ENCODE data around the gene HMCN1. TPM values are rescaled to one million over a fixed set of nuclear protein-coding genes. Genes with fewer than 3 reads are reported as not detected.

HMCN1 gene
- total and polyA plus RNA-seq, 2 donors from 2014 or later = 0.97 to 2.7 TPM

DNA sequence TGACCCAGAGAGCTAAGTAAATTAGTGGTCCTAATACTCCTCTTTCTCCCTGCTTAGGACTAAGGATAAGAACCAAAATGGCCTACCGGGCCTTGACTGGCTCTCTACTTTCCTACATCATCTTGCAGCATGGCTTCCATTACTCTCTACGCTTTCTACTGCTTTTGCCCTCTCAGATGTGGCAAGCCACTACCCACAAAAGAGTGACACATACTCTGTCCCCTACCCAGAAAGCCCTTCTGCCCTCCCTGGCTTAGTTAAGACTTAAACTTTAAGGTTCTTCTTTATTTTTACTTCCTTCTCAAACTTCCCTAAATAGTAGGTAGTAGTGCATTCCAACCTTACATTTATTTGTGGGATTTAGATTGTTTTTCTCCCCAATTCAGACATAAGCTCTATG, 412.8 kb downstream of the HMCN1 start:
- Histone ChIP-seq H3K9ac (ENCODE audit: low read length in 3 of 3) (no peak overlapping the region), H3K9me3 (ENCODE audit: control insufficient read depth in 2 of 3, insufficient read depth in 1 of 3, low read length in 3 of 3) (peaks cover 0 to 3% (median 0%) of the 10 kb centered on the region in 3 donors), H3K36me3 (ENCODE audit: control insufficient read depth in 2 of 3, insufficient read depth in 3 of 3, low read length in 3 of 3) (no peaks in the 10 kb centered on the region), H3K4me1 (ENCODE audit: control insufficient read depth in 2 of 3, insufficient read depth in 2 of 3, low read depth in 1 of 3, low read length in 3 of 3) (no peaks in the 10 kb centered on the region), H3K27ac (ENCODE audit: low read depth in 2 of 2, low read length in 2 of 2) (no peak overlapping the region), H3K27me3 (ENCODE audit: control insufficient read depth, insufficient read depth, low read length) (no peaks in the 10 kb centered on the region), H3K4me3 (ENCODE audit: low read length in 3 of 3) (no peak overlapping the region)
- TF ChIP-seq, protein P1, sequence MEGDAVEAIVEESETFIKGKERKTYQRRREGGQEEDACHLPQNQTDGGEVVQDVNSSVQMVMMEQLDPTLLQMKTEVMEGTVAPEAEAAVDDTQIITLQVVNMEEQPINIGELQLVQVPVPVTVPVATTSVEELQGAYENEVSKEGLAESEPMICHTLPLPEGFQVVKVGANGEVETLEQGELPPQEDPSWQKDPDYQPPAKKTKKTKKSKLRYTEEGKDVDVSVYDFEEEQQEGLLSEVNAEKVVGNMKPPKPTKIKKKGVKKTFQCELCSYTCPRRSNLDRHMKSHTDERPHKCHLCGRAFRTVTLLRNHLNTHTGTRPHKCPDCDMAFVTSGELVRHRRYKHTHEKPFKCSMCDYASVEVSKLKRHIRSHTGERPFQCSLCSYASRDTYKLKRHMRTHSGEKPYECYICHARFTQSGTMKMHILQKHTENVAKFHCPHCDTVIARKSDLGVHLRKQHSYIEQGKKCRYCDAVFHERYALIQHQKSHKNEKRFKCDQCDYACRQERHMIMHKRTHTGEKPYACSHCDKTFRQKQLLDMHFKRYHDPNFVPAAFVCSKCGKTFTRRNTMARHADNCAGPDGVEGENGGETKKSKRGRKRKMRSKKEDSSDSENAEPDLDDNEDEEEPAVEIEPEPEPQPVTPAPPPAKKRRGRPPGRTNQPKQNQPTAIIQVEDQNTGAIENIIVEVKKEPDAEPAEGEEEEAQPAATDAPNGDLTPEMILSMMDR (IDR thresholded peaks at IDR 0.05; ENCODE audit: borderline replicate concordance, extremely low read depth, insufficient read depth) = no peak
- intact Hi-C loops (cut with DNase I) = no loop called here
- FAIRE-seq (no peak), DNase-seq (no peak)

DNA sequence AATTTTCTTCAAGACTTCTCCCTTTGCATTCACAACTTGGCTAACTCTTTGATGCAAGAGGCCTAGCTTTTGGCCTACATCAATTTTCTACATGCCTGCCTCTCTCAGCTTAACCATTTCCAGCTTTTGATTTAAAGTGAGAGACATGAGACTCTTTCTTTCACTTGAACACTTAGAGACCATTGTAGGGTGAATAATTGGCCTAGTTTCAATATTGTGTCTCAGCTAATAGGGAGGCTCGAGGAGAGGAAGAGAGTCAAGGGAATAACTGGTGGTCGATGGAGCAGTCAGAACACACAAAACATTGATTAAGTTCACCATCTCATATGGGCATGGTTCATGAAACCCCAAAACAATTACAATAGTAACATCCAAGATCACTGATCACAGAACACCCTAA, 415.4 kb downstream of the HMCN1 start:
- intact Hi-C loops (cut with DNase I) = no loop called here
- Histone ChIP-seq H3K4me1 (ENCODE audit: control insufficient read depth in 2 of 3, insufficient read depth in 2 of 3, low read depth in 1 of 3, low read length in 3 of 3) (no peaks in the 10 kb centered on the region), H3K9ac (ENCODE audit: low read length in 3 of 3) (no peak overlapping the region), H3K9me3 (ENCODE audit: control insufficient read depth in 2 of 3, insufficient read depth in 1 of 3, low read length in 3 of 3) (no peaks in the 10 kb centered on the region), H3K36me3 (ENCODE audit: control insufficient read depth in 2 of 3, insufficient read depth in 3 of 3, low read length in 3 of 3) (no peaks in the 10 kb centered on the region), H3K27me3 (ENCODE audit: control insufficient read depth, insufficient read depth, low read length) (no peaks in the 10 kb centered on the region), H3K27ac (ENCODE audit: low read depth in 2 of 2, low read length in 2 of 2) (no peak overlapping the region), H3K4me3 (ENCODE audit: low read length in 3 of 3) (no peak overlapping the region)
- TF ChIP-seq, protein P1 (IDR thresholded peaks at IDR 0.05; ENCODE audit: borderline replicate concordance, extremely low read depth, insufficient read depth) = no peak
- FAIRE-seq = no peak
- DNase-seq = peak in 1 of 5 donors; percentile 10

DNA sequence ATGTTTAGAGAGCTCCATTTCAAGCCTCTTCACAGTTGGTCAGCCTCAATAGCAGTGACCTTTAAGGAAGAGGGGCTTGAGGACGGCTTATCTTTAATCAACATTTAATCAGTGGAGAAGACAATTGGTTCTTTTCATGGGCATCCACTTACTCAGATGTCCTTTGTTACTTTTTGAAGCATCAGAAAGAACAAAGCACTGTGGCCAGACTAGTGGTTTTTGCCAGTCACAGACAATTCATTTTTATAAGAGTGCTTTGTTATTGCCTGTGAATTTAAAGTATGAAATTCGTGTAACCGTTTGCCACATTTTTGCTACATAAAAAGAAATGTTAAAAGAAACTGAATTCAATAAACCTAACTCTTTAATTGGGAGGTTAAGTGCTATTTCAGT, 418.0 kb downstream of the HMCN1 start:
- intact Hi-C loops (cut with DNase I) = no loop called here
- H3K4me1 ChIP-seq (ENCODE audit: control insufficient read depth in 2 of 3, insufficient read depth in 2 of 3, low read depth in 1 of 3, low read length in 3 of 3) = no peaks in the 10 kb centered on the region
- no peaks in the 10 kb centered on the region for H3K27me3 ChIP-seq (ENCODE audit: control insufficient read depth, insufficient read depth, low read length)
- H3K27ac ChIP-seq (ENCODE audit: low read depth in 2 of 2, low read length in 2 of 2) = no peak overlapping the region
- TF ChIP-seq, protein P1 (IDR thresholded peaks at IDR 0.05; ENCODE audit: borderline replicate concordance, extremely low read depth, insufficient read depth) = no peak
- H3K9ac ChIP-seq (ENCODE audit: low read length in 3 of 3) = no peak overlapping the region
- H3K4me3 ChIP-seq (ENCODE audit: low read length in 3 of 3) = no peak overlapping the region
- DNase-seq (no peak), FAIRE-seq (no peak)
- H3K9me3 ChIP-seq (ENCODE audit: control insufficient read depth in 2 of 3, insufficient read depth in 1 of 3, low read length in 3 of 3) = no peaks in the 10 kb centered on the region
- no peaks in the 10 kb centered on the region for H3K36me3 ChIP-seq (ENCODE audit: control insufficient read depth in 2 of 3, insufficient read depth in 3 of 3, low read length in 3 of 3)

DNA sequence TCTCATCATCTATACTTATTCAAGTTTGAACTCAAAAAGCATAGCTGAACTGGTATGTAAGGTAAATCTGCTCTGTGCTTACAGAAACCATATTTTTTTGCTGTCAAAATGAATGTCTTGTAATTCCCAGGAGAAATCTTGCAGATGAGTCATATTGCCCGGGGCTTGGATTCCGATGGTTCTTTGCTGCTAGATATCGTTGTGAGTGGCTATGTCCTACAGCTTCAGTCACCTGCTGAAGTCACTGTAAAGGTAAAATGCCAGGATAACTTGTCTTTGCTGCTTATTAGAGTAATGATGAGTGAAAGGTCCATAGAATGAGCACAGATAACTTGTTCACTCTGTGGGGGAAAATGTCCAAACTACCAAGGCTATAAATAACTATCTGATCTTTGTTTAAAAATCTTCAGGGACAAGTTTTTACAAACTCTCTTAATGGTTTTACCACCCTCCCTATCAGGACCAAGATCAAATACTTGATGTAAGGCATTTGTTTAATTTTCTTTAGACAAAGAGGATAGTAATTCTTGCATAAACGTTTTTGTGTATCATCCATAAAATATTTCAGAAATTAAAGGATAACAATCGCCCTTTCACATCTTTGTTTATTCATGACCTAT, 418.5 kb downstream of the HMCN1 start:
- Histone ChIP-seq H3K9ac (ENCODE audit: low read length in 3 of 3) (no peak overlapping the region), H3K4me3 (ENCODE audit: low read length in 3 of 3) (no peak overlapping the region), H3K9me3 (ENCODE audit: control insufficient read depth in 2 of 3, insufficient read depth in 1 of 3, low read length in 3 of 3) (no peaks in the 10 kb centered on the region), H3K36me3 (ENCODE audit: control insufficient read depth in 2 of 3, insufficient read depth in 3 of 3, low read length in 3 of 3) (no peaks in the 10 kb centered on the region), H3K4me1 (ENCODE audit: control insufficient read depth in 2 of 3, insufficient read depth in 2 of 3, low read depth in 1 of 3, low read length in 3 of 3) (no peaks in the 10 kb centered on the region), H3K27ac (ENCODE audit: low read depth in 2 of 2, low read length in 2 of 2) (no peak overlapping the region), H3K27me3 (ENCODE audit: control insufficient read depth, insufficient read depth, low read length) (no peaks in the 10 kb centered on the region)
- FAIRE-seq = no peak
- no peak for DNase-seq
- intact Hi-C loops (cut with DNase I) = no loop called here
- TF ChIP-seq, protein P1 (IDR thresholded peaks at IDR 0.05; ENCODE audit: borderline replicate concordance, extremely low read depth, insufficient read depth) = no peak

Data from kidney (tissue), 14 donors.